Mucosa of stomach (tissue), 1 donor: Measurements from ENCODE around the gene BSG.

Source experiments
- H3K27me3 ChIP-seq: one replicate; pipeline ENCODE4 v1.7.0; 2013; ENCODE audit warnings: mild to moderate bottlenecking, low read length; ENCODE audit not compliant: control insufficient read depth, insufficient read depth
- H3K36me3 ChIP-seq: one replicate; pipeline ENCODE4 v1.7.0; 2013; ENCODE audit warnings: low read length; ENCODE audit not compliant: control insufficient read depth, insufficient read depth
- H3K4me1 ChIP-seq: one replicate; pipeline ENCODE4 v1.7.0; 2013; ENCODE audit warnings: mild to moderate bottlenecking, low read length; ENCODE audit not compliant: control insufficient read depth, insufficient read depth
- H3K4me3 ChIP-seq: one replicate; pipeline ENCODE4 v1.7.0; 2013; ENCODE audit warnings: low read length
- H3K9ac ChIP-seq: one replicate; pipeline ENCODE4 v1.7.0; 2013; ENCODE audit warnings: mild to moderate bottlenecking, low read length, moderate library complexity
- H3K9me3 ChIP-seq: one replicate; pipeline ENCODE4 v1.7.0; 2013; ENCODE audit warnings: mild to moderate bottlenecking, low read length, moderate library complexity; ENCODE audit not compliant: control insufficient read depth
- donor health status: Pancreatic carcinoma.

Gene BSG

GRCh38 chr19:534088-534487 is 38.3 kb upstream of the BSG start:
- Histone ChIP-seq H3K9me3 (no peaks in the 10 kb centered on the region), H3K27me3 (no peaks in the 10 kb centered on the region), H3K9ac (peak overlapping the region; percentile 76), H3K36me3 (no peaks in the 10 kb centered on the region), H3K4me3 (no peak overlapping the region), H3K4me1 (peaks cover 28% of the 10 kb centered on the region)

GRCh38 chr19:535017-535835 is 37.2 kb upstream of the BSG start:
- H3K4me3 ChIP-seq = no peak overlapping the region
- H3K9ac ChIP-seq = no peak overlapping the region
- no peaks in the 10 kb centered on the region for H3K36me3 ChIP-seq
- H3K27me3 ChIP-seq = no peaks in the 10 kb centered on the region
- peaks cover 28% of the 10 kb centered on the region for H3K4me1 ChIP-seq
- H3K9me3 ChIP-seq = no peaks in the 10 kb centered on the region

- no peaks in the 10 kb centered on the region for H3K36me3 ChIP-seq
- H3K9ac ChIP-seq = no peak overlapping the region
- H3K9me3 ChIP-seq = no peaks in the 10 kb centered on the region
- no peak overlapping the region for H3K4me3 ChIP-seq
- peaks cover 24% of the 10 kb centered on the region for H3K4me1 ChIP-seq
- H3K27me3 ChIP-seq = no peaks in the 10 kb centered on the region
Observed at GRCh38 chr19:536031-536880, 36.1 kb upstream of the BSG start.

GRCh38 chr19:536881-537404 is 35.5 kb upstream of the BSG start:
- no peaks in the 10 kb centered on the region for H3K36me3 ChIP-seq
- H3K27me3 ChIP-seq = no peaks in the 10 kb centered on the region
- H3K4me3 ChIP-seq = no peak overlapping the region
- no peaks in the 10 kb centered on the region for H3K9me3 ChIP-seq
- H3K9ac ChIP-seq = no peak overlapping the region
- peaks cover 24% of the 10 kb centered on the region for H3K4me1 ChIP-seq

- H3K4me1 ChIP-seq = peaks cover 11% of the 10 kb centered on the region
- no peak overlapping the region for H3K9ac ChIP-seq
- H3K4me3 ChIP-seq = no peak overlapping the region
- H3K9me3 ChIP-seq = no peaks in the 10 kb centered on the region
- H3K27me3 ChIP-seq = no peaks in the 10 kb centered on the region
- H3K36me3 ChIP-seq = no peaks in the 10 kb centered on the region
Observed at GRCh38 chr19:538641-539428, 33.6 kb upstream of the BSG start.

GRCh38 chr19:539429-540030 is 32.9 kb upstream of the BSG start:
- H3K9me3 ChIP-seq = no peaks in the 10 kb centered on the region
- H3K36me3 ChIP-seq = no peaks in the 10 kb centered on the region
- no peaks in the 10 kb centered on the region for H3K27me3 ChIP-seq
- no peak overlapping the region for H3K4me3 ChIP-seq
- peaks cover 4% of the 10 kb centered on the region for H3K4me1 ChIP-seq
- H3K9ac ChIP-seq = no peak overlapping the region

- no peaks in the 10 kb centered on the region for H3K27me3 ChIP-seq
- H3K36me3 ChIP-seq = no peaks in the 10 kb centered on the region
- no peaks in the 10 kb centered on the region for H3K4me1 ChIP-seq
- no peaks in the 10 kb centered on the region for H3K9me3 ChIP-seq
- H3K4me3 ChIP-seq = no peak overlapping the region
- no peak overlapping the region for H3K9ac ChIP-seq
Observed at GRCh38 chr19:540867-541637, 31.3 kb upstream of the BSG start.

GRCh38 chr19:541699-542098 is 30.7 kb upstream of the BSG start:
- Histone ChIP-seq H3K9ac (no peak overlapping the region), H3K9me3 (no peaks in the 10 kb centered on the region), H3K27me3 (no peaks in the 10 kb centered on the region), H3K4me1 (no peaks in the 10 kb centered on the region), H3K4me3 (no peak overlapping the region), H3K36me3 (no peaks in the 10 kb centered on the region)

GRCh38 chr19:542173-542866 is 30.1 kb upstream of the BSG start:
- Histone ChIP-seq H3K36me3 (no peaks in the 10 kb centered on the region), H3K4me3 (no peak overlapping the region), H3K9me3 (no peaks in the 10 kb centered on the region), H3K27me3 (no peaks in the 10 kb centered on the region), H3K4me1 (no peaks in the 10 kb centered on the region), H3K9ac (no peak overlapping the region)

GRCh38 chr19:543910-544608 is 28.3 kb upstream of the BSG start, which contains the start of gene GZMM:
TSS of gene GZMM (plus strand) at chr19:544053. CDS start at chr19:544072, 19 bp downstream.
- Histone ChIP-seq H3K36me3 (no peaks in the 10 kb centered on the region), H3K4me1 (no peaks in the 10 kb centered on the region), H3K27me3 (peaks cover 5% of the 10 kb centered on the region), H3K9ac (no peak within 1 kb of the TSS), H3K4me3 (no peak within 1 kb of the TSS), H3K9me3 (no peaks in the 10 kb centered on the region)
